ENCODE measurements around the gene UNC119B.

The UNC119B gene

GRCh38 chr12:120688527-120689071, 21.7 kb upstream of the UNC119B start:
- DNase-seq = no peak

GRCh38 chr12:120689397-120690082, 20.7 kb upstream of the UNC119B start:
- DNase-seq = no peak

- DNase-seq = no peak
These were observed 20.2 kb upstream of the UNC119B start for GRCh38 chr12:120690083-120690450.

- no peak for DNase-seq
These were observed 19.3 kb upstream of the UNC119B start for GRCh38 chr12:120690978-120691377.

- no peak for DNase-seq
These were observed 17.7 kb upstream of the UNC119B start for GRCh38 chr12:120692524-120693033.

- no peak for DNase-seq
These were observed 16.4 kb upstream of the UNC119B start for GRCh38 chr12:120693848-120694247.

- DNase-seq = no peak
These were observed 13.6 kb upstream of the UNC119B start for GRCh38 chr12:120696626-120697025.

GRCh38 chr12:120697344-120697743, 12.9 kb upstream of the UNC119B start:
- DNase-seq = no peak

GRCh38 chr12:120698665-120699064, 11.6 kb upstream of the UNC119B start:
- no peak for DNase-seq

- DNase-seq = no peak
These were observed 10.7 kb upstream of the UNC119B start for GRCh38 chr12:120699553-120699952.

GRCh38 chr12:120700886-120701285, 9.4 kb upstream of the UNC119B start:
- no peak for DNase-seq

- DNase-seq = no peak
These were observed 7.6 kb upstream of the UNC119B start for GRCh38 chr12:120702637-120703036.

- DNase-seq = no peak
These were observed 6.8 kb upstream of the UNC119B start for GRCh38 chr12:120703311-120703942.

GRCh38 chr12:120705618-120706017, 4.6 kb upstream of the UNC119B start:
- DNase-seq = no peak

GRCh38 chr12:120706029-120706428, 4.2 kb upstream of the UNC119B start:
- no peak for DNase-seq

- no peak for DNase-seq
These were observed 1.6 kb upstream of the UNC119B start for GRCh38 chr12:120708651-120709050.

- DNase-seq = peak in 1 of 2 experiments; percentile 25
These were observed 593 bp downstream of the UNC119B start for GRCh38 chr12:120710805-120711296.

- DNase-seq = no peak
These were observed 1.2 kb downstream of the UNC119B start for GRCh38 chr12:120711411-120711810.

GRCh38 chr12:120712610-120713009, 2.4 kb downstream of the UNC119B start:
- DNase-seq = no peak

GRCh38 chr12:120713861-120714482, 3.7 kb downstream of the UNC119B start:
- peak; percentile 49 to 67 for DNase-seq

- DNase-seq = no peak
These were observed 7.8 kb downstream of the UNC119B start for GRCh38 chr12:120718055-120718454.

- no peak for DNase-seq
These were observed 8.8 kb downstream of the UNC119B start for GRCh38 chr12:120719072-120719471.

GRCh38 chr12:120719496-120720233, 9.4 kb downstream of the UNC119B start:
- no peak for DNase-seq

All from stimulated activated CD4-positive, alpha-beta T cell treated with anti-CD3 and anti-CD28 coated beads, Interleukin-4, amount 100 ng/mL, for 4 hours (primary cell).